K562 (cell line): Measurements from ENCODE around the gene FSTL4. TPM values are rescaled to one million over a fixed set of nuclear protein-coding genes. Genes with fewer than 3 reads are reported as not detected.

Experiments
- polyA plus RNA-seq, 8 experiments: library from polyadenylated mRNA; depleted of rRNA in 4 of 8; stranded (reverse) in 5 of 8; unstranded in 3 of 8; fragments of >200 nt; fragmentation: Nextera tagmentation in 2 of 8; fragmentation: Illumina TruSeq in 1 of 8; extraction: Ambion mirVana in 2 of 8; extraction: Trizol in 1 of 8; gene quantifications; 2 replicates each; pipeline versions ENCODE4 v1.2.1 to v1.2.3, GENCODE V29; 2011 to 2014; ENCODE audit warnings: inconsistent platforms in 1 of 8, missing spikeins in 1 of 8
- total RNA-seq, 7 experiments: library from RNA; depleted of rRNA in 6 of 7; stranded (reverse); fragments of >200 nt in 6 of 7; fragmentation: Illumina TruSeq in 2 of 7; extraction: Trizol in 2 of 7; gene quantifications; 2 replicates each; pipeline versions ENCODE4 v1.2.1 to v1.2.3, GENCODE V29; 2011 to 2021; ENCODE audit warnings: low replicate concordance in 1 of 7
- TF ChIP-seq, protein P1 (sequence below): fragments of 450-650 bp; IDR thresholded peaks from 2 replicates; pipeline ENCODE4 v1.6.1; 2016; ENCODE audit warnings: mild to moderate bottlenecking, moderate library complexity

The FSTL4 gene
- total and polyA plus RNA-seq, 9 of the 15 experiments (the other 6 are each of a cell fraction or from before 2014, with no cell fraction given): 0.08 to 0.18 (median 0.10) TPM; not detected in 5

DNA sequence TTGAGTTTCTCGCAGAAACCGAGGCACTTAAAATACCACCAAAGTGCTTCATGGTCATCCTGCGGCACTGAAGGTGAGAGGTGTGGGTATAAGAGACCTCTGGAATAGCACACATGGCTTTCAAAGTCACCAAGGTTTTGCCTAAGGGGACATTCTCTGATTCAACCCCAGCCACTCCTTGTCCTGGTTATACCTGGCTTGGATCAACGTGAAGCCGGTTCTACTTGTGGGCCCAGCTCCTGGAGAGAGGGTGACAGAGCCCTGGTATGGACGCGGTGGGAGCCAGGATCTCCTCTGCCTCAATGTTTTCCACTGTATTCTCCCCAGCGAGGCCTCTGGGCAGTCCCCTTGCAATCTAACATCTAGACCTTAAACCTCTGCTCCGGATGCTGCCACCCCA is 132.0 kb downstream of the FSTL4 start (continued):
- TF ChIP-seq, protein P1, sequence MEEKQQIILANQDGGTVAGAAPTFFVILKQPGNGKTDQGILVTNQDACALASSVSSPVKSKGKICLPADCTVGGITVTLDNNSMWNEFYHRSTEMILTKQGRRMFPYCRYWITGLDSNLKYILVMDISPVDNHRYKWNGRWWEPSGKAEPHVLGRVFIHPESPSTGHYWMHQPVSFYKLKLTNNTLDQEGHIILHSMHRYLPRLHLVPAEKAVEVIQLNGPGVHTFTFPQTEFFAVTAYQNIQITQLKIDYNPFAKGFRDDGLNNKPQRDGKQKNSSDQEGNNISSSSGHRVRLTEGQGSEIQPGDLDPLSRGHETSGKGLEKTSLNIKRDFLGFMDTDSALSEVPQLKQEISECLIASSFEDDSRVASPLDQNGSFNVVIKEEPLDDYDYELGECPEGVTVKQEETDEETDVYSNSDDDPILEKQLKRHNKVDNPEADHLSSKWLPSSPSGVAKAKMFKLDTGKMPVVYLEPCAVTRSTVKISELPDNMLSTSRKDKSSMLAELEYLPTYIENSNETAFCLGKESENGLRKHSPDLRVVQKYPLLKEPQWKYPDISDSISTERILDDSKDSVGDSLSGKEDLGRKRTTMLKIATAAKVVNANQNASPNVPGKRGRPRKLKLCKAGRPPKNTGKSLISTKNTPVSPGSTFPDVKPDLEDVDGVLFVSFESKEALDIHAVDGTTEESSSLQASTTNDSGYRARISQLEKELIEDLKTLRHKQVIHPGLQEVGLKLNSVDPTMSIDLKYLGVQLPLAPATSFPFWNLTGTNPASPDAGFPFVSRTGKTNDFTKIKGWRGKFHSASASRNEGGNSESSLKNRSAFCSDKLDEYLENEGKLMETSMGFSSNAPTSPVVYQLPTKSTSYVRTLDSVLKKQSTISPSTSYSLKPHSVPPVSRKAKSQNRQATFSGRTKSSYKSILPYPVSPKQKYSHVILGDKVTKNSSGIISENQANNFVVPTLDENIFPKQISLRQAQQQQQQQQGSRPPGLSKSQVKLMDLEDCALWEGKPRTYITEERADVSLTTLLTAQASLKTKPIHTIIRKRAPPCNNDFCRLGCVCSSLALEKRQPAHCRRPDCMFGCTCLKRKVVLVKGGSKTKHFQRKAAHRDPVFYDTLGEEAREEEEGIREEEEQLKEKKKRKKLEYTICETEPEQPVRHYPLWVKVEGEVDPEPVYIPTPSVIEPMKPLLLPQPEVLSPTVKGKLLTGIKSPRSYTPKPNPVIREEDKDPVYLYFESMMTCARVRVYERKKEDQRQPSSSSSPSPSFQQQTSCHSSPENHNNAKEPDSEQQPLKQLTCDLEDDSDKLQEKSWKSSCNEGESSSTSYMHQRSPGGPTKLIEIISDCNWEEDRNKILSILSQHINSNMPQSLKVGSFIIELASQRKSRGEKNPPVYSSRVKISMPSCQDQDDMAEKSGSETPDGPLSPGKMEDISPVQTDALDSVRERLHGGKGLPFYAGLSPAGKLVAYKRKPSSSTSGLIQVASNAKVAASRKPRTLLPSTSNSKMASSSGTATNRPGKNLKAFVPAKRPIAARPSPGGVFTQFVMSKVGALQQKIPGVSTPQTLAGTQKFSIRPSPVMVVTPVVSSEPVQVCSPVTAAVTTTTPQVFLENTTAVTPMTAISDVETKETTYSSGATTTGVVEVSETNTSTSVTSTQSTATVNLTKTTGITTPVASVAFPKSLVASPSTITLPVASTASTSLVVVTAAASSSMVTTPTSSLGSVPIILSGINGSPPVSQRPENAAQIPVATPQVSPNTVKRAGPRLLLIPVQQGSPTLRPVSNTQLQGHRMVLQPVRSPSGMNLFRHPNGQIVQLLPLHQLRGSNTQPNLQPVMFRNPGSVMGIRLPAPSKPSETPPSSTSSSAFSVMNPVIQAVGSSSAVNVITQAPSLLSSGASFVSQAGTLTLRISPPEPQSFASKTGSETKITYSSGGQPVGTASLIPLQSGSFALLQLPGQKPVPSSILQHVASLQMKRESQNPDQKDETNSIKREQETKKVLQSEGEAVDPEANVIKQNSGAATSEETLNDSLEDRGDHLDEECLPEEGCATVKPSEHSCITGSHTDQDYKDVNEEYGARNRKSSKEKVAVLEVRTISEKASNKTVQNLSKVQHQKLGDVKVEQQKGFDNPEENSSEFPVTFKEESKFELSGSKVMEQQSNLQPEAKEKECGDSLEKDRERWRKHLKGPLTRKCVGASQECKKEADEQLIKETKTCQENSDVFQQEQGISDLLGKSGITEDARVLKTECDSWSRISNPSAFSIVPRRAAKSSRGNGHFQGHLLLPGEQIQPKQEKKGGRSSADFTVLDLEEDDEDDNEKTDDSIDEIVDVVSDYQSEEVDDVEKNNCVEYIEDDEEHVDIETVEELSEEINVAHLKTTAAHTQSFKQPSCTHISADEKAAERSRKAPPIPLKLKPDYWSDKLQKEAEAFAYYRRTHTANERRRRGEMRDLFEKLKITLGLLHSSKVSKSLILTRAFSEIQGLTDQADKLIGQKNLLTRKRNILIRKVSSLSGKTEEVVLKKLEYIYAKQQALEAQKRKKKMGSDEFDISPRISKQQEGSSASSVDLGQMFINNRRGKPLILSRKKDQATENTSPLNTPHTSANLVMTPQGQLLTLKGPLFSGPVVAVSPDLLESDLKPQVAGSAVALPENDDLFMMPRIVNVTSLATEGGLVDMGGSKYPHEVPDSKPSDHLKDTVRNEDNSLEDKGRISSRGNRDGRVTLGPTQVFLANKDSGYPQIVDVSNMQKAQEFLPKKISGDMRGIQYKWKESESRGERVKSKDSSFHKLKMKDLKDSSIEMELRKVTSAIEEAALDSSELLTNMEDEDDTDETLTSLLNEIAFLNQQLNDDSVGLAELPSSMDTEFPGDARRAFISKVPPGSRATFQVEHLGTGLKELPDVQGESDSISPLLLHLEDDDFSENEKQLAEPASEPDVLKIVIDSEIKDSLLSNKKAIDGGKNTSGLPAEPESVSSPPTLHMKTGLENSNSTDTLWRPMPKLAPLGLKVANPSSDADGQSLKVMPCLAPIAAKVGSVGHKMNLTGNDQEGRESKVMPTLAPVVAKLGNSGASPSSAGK: no peak
